CD4-positive, alpha-beta T cell treated with Interferon gamma for 1 hour (primary cell): Measurements from ENCODE around the gene NEMP1.
"Not testable (repeated sequence)": the region's sequence is repeated elsewhere in the genome, so short reads cannot be mapped to it uniquely, and the experiment has no call there.

Source experiments
- DNase-seq: peaks from one replicate; pipeline ENCODE4 v3.0.0-alpha.2; 2020

The NEMP1 gene, protein sequence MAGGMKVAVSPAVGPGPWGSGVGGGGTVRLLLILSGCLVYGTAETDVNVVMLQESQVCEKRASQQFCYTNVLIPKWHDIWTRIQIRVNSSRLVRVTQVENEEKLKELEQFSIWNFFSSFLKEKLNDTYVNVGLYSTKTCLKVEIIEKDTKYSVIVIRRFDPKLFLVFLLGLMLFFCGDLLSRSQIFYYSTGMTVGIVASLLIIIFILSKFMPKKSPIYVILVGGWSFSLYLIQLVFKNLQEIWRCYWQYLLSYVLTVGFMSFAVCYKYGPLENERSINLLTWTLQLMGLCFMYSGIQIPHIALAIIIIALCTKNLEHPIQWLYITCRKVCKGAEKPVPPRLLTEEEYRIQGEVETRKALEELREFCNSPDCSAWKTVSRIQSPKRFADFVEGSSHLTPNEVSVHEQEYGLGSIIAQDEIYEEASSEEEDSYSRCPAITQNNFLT

GRCh38 chr12:57078519-57079404 lies at the start of gene NEMP1:
Gene NEMP1 (minus strand): TSS chr12:57078791. CDS start chr12:57078745, 46 bp downstream.
- DNase-seq = peak; percentile 99

DNA sequence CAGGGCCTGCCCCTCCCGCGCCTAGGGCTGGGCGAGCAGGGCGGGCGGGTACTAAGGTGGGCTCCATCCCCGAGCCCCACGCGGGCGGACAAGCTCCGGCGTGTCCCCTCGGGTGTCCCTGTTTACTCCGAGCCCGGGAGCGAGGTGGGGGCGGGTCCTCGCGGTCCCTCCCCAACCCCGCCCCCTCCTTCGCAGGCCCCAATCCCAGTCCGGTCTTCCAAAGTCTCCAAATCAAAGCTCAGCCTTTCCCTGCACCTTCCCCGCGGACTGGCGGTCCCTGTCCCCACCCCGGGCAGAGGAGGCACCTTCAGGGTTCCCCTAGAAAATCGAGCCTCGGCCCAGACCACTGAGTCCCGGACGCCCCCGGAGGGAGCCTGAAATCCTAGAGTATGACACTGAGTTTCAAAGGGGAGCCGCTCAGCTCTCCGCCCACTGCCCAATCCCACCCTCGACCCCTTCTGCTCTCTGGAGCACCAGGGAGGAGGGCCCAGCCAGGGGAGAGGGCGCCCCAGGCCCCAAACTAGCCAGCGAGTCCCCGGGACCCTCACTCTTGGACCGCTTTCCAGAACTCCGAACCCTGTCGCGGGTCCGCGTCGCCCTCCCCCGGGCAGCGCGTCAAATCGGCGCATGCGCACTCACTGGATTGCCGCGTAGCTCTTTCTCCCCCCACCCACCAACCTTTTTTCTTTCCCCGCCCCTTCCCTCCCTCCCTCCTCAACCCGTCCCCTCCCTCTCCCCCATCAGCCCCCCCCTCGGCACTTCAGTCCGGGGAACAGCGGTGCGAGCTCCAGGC lies 49.3 kb upstream of the NEMP1 start, which contains the start of gene LRP1:
TSS of gene LRP1 (plus strand) at position 758 of the 793 bp plus-strand sequence. CDS start 482 bp downstream, outside the sequence.
- DNase-seq = peak; percentile 76

GRCh38 chr12:57127101-57127725 lies 48.6 kb upstream of the NEMP1 start:
- DNase-seq = peak; percentile 63

DNA sequence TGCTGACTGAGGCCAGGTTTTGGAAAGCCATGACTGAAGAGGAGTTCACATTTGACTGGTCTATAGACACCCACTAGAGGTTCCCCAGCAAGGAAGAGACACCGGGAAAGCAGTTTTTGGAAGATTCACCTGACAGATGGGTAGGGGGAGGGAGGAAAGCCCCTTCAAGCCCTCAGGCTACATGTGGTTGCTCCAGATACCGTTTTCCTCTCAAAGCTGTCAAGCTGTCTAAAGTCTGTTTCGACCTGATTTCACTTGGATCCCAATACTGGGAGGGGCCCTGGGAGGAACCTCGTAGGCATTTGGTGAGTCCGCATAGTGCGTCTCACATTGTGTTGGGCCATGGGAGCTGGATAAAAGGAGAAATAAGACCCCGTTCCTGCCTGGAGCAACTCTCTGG lies 48.0 kb upstream of the NEMP1 start:
- DNase-seq = no peak

DNA sequence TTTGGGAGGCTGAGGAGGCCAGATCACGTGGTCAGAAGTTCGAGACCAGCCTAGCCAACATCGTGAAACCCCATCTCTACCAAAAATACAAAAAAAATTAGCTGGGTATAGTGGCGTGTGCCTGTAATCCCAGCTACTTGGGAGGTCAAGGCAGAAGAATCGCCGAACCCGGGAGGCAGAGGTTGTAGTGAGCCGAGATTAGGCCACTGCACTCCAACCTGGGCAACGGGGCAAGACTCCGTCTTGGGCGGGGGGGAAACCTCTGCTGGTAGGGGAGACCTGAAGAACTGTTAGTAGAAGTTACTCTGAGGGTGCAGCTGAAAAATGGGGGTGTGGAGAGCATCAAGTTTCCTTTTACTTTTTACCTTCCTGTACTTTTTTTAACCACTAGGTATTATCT lies 47.5 kb upstream of the NEMP1 start:
- DNase-seq = no peak

- peak; percentile 68 for DNase-seq
Observed at GRCh38 chr12:57124261-57124877, 45.8 kb upstream of the NEMP1 start.

DNA sequence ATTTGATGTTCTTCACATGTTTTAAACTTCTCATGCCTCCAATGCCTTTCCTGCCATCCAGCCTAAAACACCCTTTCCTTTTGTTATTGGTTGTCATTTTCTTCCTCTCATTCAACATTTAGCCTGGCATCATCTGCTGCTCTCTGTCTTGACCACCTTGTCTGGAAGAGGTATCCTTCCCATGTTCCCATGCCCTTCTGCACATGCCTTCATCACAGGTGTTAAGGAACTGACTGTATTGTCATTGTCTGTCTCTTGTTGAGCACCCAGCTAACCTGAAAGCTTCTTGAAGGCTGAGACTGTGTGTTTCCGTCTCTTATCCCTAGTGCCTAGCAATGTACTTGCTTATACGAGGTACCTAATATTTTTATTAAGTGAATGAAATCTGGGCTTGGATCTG lies 45.2 kb upstream of the NEMP1 start:
- DNase-seq = no peak

- DNase-seq = not testable (repeated sequence)
Observed at GRCh38 chr12:57120718-57121117, 42.1 kb upstream of the NEMP1 start.

DNA sequence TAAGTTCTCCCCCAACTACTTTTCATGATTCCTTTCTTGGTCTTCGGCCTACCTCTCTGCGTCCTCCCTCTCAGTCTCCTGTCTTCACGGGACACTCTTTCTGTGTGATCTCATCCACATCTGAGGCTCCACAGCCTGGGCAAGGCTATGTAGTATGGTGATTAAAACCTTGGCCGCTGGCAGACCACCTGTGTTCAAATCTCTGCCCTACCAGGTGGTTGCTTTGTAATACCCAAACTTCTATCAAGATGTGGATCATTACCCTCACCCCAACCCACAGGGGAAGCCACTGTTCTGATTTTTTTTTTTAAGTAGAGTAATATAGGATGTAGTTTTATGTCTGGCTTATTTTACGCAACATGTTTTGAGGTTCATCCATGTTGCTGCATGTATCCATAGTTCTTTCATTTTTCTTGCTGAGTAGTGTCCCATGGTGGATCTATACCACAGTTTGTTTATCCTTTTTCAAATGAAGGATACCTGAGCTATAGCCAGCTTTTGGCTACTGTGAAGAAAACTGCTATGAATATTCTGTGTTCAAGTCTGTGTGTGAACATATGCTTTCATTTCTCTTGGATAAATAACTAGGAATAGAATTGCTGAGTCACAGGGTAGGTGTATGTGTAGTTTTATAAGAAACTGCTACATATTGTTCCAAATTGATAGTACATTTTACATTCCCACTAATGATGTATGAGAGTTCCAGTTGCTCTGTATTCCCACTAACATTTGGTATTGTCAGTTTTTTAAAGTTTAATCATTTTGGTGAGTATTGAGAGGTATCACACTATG lies 40.9 kb upstream of the NEMP1 start:
- DNase-seq = no peak

DNA sequence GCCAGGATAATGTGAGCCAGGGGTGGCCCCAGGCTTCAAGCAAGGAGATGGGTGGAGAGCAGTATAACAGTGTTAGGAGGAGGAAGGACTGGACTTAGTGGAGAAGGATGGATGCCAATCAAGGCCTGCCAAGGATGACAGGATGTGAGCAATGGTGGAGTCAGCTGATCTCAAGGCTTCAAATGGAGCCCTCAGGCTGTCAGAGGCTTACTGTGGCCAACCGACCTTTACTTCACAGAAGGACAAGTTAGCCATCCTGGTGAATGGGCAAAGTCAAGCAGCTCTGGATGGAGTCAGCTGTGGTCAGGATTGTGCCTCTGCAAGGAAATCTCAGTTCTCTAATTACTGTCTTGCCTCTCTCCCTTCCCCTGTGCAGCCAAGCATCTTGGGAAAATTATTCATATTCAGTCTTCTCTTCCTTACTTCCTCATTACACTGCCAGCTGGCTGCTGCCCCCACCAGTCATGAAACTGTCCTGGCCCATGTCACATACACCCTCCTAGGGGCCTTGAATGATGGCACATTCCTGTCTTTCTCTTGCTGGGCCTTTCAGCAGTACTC lies 40.2 kb upstream of the NEMP1 start:
- peak; percentile 22 for DNase-seq

DNA sequence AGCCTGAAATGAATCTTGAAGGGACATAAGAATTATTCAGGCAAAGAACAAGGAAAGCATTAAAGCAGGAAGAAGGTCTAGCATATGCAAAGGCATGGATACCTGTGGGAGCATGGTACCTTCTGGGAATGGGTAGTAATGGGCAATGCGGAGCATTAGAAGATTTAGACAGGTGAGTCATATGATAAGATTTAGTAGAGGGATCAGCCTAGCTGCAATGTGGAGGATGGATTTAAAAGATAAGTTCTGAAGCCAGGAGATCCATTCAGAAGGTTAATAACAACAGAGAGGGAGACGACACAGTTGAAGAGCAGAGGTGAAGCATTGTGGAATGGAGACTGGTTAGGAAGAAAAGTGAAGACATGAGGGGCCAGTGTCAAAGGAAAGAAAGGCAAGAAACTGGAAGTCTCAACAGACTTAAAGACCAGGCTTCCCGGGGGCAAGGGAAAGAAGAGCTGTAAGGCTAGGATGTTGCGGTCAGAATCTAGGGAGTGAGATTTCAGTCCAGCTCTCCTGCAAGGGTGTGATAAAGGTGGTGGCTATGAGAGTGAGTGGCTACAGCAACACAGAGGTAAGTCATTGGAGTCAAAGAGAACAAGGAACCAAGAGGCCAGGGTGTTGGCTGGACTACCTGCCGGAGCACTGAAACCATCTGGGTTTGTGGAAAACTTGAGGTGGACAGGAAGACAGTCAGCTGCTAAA lies 38.1 kb upstream of the NEMP1 start:
- DNase-seq = no peak

DNA sequence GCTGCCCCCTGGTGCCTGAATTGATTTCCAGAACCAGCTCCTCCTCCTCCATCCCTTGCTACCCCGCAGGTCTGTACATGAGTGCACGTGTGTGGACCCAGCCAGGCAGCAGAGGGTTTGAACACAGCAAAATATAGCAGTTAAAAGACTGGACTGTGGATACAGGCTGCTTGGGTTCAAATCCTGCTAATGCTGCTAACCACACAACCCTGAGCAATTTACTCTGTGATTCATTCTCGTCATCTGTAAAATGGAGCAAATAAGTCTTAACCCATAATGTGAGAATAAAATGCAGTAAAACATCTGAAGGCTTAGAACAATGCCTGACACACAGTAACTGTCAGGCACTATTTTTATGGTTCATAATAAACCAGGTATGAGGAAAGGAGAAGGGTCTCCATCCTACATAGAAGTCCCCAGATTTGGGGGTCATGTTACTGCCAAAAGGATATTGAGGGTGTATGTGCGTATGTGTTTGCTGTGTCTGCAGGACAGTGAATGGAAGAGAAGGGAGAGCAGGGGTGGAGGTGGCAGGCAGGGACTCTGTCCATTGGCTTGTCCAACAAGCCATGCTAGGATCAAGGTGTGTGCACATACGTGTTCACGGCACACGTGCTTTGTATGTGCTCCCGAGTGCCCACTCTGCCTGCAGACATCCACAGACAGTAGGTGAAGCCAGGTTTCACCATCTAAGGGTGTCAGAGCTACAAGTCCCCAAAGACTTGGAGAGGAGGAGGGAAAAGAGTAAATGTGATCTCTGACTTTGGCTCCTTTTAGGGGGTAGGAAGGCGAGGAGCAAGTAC lies 34.1 kb upstream of the NEMP1 start:
- no peak for DNase-seq

- peak; percentile 92 for DNase-seq
Observed at GRCh38 chr12:57111031-57111734, 32.6 kb upstream of the NEMP1 start, which contains the start of gene STAT6. Gene STAT6 (minus strand): TSS chr12:57111362. CDS start chr12:57108278, 3,084 bp downstream.

DNA sequence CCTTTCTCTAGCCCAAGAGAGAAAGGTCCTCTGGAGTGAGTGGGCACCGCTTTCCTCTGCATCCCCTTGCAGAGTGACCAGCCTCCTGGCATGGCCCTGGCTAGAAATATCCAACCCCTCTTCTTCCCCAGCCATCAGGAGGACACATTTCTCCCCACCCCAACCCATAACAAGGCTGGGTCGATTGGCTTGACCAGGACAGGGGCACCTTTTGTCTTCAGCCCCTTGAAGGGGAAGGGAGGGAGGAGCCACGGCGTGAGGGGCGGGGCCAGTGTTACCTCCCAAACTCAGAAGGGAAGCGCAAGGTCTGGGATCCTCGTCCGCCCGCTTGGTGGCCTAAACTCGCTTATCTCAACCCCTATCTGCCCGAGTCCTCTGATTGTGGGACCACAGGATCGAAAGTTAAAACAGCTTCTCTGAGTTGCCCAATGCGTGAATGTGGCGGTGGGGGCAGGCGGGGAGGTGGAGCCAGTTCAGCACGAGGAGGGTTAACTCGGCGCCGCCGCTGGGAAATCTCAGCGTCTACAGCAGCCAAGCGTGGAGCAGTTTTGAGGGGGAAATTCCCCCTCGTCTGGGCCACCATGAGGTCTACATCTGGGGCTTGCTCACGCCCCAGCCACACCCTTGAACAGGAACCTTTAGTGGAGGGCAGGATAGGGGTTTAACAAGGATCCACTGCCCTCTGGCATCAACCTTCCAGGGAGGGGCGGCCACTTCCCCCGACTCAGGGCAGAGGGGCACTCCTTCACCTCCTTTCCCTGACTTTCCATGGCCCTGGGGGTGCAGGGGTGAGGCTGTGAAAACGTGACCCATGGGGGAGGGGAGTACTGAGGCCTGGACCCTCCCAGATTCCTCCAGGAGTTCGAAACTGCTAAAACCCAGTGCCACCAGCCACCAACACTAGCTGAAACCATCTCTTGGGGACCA lies 31.8 kb upstream of the NEMP1 start:
- DNase-seq = peak; percentile 82

- no peak for DNase-seq
Observed at GRCh38 chr12:57109207-57110103, 30.9 kb upstream of the NEMP1 start.
